ENCODE results near the gene TIGD7.

The TIGD7 gene

DNA sequence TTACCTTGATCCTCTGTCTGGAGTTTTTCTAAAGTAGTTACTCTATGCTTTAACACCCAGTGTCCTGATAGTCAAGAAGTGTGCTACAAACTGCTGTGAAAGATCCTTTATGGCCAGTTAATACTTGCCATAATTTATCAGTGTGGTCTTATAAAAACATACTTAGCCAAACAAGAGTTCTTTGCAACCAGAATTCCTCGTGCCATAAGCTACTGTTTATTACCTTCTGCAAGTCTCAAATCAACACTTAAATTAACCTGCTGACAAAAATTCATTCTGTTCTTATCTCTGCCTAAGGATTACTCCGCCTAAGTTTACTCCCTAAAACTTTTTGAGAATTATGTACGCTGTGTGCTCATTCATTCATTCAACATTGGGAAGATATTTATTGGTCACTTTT, 22.9 kb upstream of the TIGD7 start:
- TF ChIP-seq, protein P1, sequence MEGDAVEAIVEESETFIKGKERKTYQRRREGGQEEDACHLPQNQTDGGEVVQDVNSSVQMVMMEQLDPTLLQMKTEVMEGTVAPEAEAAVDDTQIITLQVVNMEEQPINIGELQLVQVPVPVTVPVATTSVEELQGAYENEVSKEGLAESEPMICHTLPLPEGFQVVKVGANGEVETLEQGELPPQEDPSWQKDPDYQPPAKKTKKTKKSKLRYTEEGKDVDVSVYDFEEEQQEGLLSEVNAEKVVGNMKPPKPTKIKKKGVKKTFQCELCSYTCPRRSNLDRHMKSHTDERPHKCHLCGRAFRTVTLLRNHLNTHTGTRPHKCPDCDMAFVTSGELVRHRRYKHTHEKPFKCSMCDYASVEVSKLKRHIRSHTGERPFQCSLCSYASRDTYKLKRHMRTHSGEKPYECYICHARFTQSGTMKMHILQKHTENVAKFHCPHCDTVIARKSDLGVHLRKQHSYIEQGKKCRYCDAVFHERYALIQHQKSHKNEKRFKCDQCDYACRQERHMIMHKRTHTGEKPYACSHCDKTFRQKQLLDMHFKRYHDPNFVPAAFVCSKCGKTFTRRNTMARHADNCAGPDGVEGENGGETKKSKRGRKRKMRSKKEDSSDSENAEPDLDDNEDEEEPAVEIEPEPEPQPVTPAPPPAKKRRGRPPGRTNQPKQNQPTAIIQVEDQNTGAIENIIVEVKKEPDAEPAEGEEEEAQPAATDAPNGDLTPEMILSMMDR (IDR thresholded peaks at IDR 0.05; ENCODE audit: control insufficient read depth, extremely low read depth, insufficient read depth): no peak
- DNase-seq (ENCODE audit: low read depth): no peak
- no peak overlapping the region for H3K4me3 ChIP-seq (ENCODE audit: low read depth, low read length)

DNA sequence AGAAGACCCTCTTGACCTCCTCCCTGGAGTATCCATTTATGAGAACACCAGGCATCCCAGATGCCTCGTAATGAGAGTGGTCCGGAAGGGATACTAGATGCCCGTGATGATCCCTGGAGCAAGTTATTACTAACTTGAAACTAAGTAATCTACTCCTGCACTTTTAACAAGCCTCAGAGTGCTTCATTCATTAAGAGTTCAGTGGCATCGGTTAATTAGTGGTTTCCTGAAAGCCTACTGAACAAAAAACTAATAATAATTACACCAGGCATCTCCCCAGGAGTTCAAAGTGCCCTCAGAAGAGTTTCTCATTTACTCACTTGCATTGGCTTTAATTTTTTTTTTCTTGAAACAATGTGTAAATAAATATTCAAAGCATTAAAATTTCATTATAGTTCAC, 22.3 kb upstream of the TIGD7 start:
- TF ChIP-seq, protein P1 (IDR thresholded peaks at IDR 0.05; ENCODE audit: control insufficient read depth, extremely low read depth, insufficient read depth): no peak
- no peak overlapping the region for H3K4me3 ChIP-seq (ENCODE audit: low read depth, low read length)
- DNase-seq (ENCODE audit: low read depth): no peak

DNA sequence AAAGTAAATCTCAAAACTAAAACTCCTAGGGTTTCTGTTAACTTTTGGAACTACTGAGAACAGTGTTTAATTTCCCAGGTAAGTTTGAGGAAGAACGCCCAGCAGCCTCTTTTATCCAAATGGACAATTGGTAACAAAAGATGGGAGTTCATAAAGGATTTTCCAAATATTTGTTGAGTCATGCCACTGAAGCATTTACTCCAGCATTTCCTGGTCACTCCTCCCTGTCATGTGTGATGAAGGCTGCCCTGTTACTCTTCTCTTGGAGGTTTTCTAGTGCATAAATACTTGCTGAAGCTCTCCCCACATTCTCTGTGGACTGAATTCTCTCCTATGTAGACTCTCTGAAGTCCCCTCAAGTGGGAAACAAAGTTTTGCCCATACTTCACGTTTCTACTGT, 16.6 kb upstream of the TIGD7 start:
- no peak overlapping the region for H3K4me3 ChIP-seq (ENCODE audit: low read depth, low read length)
- no peak for DNase-seq (ENCODE audit: low read depth)
- TF ChIP-seq, protein P1 (IDR thresholded peaks at IDR 0.05; ENCODE audit: control insufficient read depth, extremely low read depth, insufficient read depth): no peak

DNA sequence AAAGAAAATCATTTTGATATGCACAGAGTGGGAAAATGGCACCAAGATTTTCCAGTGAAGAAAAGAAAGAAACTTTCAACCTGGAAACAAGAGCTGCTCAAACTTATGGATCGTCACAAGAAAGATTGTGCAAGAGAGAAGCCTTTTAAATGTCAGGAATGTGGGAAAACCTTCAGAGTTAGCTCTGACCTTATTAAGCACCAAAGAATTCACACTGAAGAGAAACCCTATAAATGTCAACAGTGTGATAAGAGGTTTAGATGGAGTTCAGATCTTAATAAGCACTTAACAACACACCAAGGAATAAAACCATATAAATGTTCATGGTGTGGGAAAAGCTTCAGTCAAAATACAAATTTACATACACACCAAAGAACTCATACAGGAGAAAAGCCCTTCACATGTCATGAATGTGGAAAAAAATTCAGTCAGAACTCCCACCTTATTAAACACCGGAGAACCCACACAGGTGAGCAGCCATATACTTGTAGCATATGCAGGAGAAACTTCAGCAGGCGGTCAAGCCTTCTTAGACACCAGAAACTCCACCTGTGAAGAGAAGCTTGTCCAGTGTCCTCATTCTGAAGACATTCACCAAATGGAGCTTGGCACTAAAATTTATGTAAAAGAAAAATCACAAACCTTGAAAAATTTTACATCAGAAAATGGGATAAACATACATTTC, 12.2 kb upstream of the TIGD7 start:
- TF ChIP-seq, protein P1 (IDR thresholded peaks at IDR 0.05; ENCODE audit: control insufficient read depth, extremely low read depth, insufficient read depth): no peak
- DNase-seq (ENCODE audit: low read depth): no peak
- no peak overlapping the region for H3K4me3 ChIP-seq (ENCODE audit: low read depth, low read length)

DNA sequence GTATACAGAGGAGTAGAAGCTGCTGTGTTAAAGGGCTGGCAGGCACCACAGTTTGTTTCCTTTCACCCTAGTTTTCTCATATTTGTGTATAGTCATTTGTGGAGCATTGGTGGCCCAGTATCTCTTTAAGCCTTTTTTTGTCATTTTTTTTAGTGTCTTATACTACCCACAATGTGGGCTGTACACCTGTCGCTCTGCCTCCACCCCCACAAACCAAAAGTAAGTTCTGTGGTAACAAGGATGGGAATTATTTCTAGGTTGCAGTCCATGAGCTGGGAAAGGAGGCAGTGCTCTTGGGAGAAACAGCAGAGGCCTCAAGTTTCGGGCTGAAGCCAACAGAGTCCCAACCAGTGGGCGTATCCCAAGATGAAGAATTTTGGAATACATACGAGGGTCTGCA, 6.3 kb upstream of the TIGD7 start:
- no peak for DNase-seq (ENCODE audit: low read depth)
- TF ChIP-seq, protein P1 (IDR thresholded peaks at IDR 0.05; ENCODE audit: control insufficient read depth, extremely low read depth, insufficient read depth): no peak
- no peak overlapping the region for H3K4me3 ChIP-seq (ENCODE audit: low read depth, low read length)

DNA sequence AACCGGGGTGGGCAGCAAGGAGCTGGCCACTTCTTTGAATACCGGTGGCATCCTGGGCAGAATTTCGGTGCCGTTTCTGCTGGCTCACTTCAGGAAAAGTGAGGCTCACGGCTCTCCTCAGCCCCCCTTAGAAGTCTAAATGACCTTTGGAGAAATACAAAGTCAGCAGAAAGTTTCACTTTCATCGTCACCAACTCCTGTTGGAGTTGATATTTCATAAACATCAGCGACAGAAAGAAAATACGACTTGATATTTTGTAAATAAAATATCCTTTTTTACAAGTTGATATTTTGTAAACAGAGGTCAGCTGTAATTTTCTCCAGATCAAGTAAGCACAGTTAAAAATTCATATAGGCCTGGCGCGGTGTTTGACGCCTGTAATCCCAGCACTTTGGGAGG, 848 bp upstream of the TIGD7 start:
- TF ChIP-seq, protein P1 (IDR thresholded peaks at IDR 0.05; ENCODE audit: control insufficient read depth, extremely low read depth, insufficient read depth): no peak
- no peak for DNase-seq (ENCODE audit: low read depth)
- peak overlapping the region; percentile 78 for H3K4me3 ChIP-seq (ENCODE audit: low read depth, low read length)

DNA sequence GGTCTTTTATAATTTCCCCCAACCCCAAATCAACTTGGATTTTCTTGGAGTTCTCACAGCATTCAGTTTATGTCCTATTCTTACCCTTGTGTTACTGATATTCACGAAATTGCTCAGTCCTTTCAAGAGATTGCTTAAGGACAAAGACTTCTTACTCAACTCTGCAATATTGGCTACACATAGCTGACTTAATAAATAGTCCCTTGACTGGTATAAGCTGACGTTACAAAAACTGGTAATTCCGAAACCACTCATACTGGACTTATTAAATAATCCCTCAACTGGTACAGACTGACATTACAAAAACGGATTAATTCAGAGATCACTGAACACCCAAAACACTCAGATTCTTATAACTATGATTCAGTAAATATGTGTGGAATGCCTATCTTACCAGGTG, 860 bp downstream of the TIGD7 start:
- DNase-seq (ENCODE audit: low read depth): no peak
- TF ChIP-seq, protein P1 (IDR thresholded peaks at IDR 0.05; ENCODE audit: control insufficient read depth, extremely low read depth, insufficient read depth): no peak

More for the DNA sequence above, 860 bp downstream of the TIGD7 start:
- H3K4me3 ChIP-seq (ENCODE audit: low read depth, low read length): peak overlapping the region; percentile 78
